Adrenal gland (tissue), 5 donors: ENCODE results near the gene CDS2.

Experiments
- CTCF ChIP-seq, 6 experiments: fragments of 450-650 bp in 4 of 6; fragments of 200-600 bp in 2 of 6; sonication (generic) in 1 of 6; IDR thresholded peaks; 1 replicate in 5 of 6; 2 replicates in 1 of 6; pipeline versions ENCODE4 v1.5.1 to v1.8.0; 2016 to 2021; ENCODE audit warnings: antibody characterized with exemption in 6 of 6, mild to moderate bottlenecking in 2 of 6, moderate library complexity in 1 of 6
- POLR2A ChIP-seq, 2 donors: fragments of 450-650 bp; IDR thresholded peaks; one replicate each; pipeline ENCODE4 v1.6.1; 2017; ENCODE audit warnings: antibody characterized with exemption in 2 of 2, mild to moderate bottlenecking in 2 of 2, moderate library complexity in 1 of 2
- donor health status: DM: no; HTN: no; CAD: no.

DNA sequence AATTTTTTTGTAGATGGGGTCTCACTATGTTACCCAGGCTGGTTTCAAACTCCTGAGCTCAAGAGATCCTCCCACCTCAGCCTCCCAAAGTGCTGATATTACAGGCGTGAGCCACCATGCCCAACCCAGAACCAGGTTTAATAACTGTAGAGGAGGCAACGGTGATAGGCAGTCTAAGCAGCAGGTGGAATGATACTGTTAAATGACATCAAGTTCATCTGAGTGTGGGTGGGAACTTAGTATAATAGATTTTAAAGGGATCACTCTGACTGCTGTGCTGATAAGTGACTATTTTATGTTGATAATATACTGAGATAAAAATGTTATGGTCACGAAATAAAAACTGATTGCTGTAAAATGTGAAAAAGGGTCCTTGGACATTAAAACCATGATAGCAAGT lies 38.1 kb upstream of the CDS2 start:
- TF ChIP-seq CTCF (IDR thresholded peaks at IDR 0.05) (no peak), POLR2A (IDR thresholded peaks at IDR 0.05) (no peak)
